Prostate gland (tissue), 2 donors: ENCODE measurements around the gene NAPB.

ENCODE experiments used
- CTCF ChIP-seq, 4 experiments: fragments of 200-600 bp in 2 of 4; fragments of 450-650 bp in 2 of 4; sonication (generic) in 2 of 4; IDR thresholded peaks; 1 replicate in 3 of 4; 2 replicates in 1 of 4; pipeline ENCODE4 v1.5.1; 2016 to 2019; ENCODE audit warnings: antibody characterized with exemption in 4 of 4, mild to moderate bottlenecking in 2 of 4, moderate library complexity in 2 of 4
- POLR2A ChIP-seq: fragments of 450-650 bp; IDR thresholded peaks from one replicate; pipeline ENCODE4 v1.6.1; 2016; ENCODE audit warnings: antibody characterized with exemption, mild to moderate bottlenecking
- POLR2AphosphoS5 ChIP-seq: sonication (generic); formaldehyde crosslinking; IDR thresholded peaks from one replicate; pipeline ENCODE4 v1.6.1; 2017; ENCODE audit warnings: antibody characterized with exemption

DNA sequence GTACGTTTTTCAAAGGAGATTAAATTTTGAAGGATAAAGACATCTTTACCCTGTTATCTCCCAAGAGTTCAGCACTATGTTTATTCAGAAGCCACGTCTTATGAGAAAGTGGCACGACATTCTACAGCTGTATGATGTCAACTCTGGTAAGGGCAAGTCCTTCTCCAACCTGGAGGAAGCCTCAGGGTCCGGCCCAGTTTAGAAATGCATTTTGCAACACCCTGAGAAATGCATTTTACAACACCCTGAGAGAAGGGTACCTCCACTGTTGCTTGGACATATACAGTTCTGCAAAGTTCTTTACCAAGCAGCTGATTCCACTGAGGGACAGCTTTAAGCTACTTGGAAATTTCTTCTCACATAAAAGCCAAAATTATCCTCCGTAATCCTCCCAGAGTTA is 17.5 kb downstream of the NAPB start:
- TF ChIP-seq CTCF (IDR thresholded peaks at IDR 0.05), result no peak
- TF ChIP-seq POLR2AphosphoS5, result no peak
- TF ChIP-seq POLR2A, result no peak
